Measurements from ENCODE around the gene KHDRBS1. TPM values are rescaled to one million over a fixed set of nuclear protein-coding genes. Genes with fewer than 3 reads are reported as not detected.
"Not testable (repeated sequence)": the region's sequence is repeated elsewhere in the genome, so short reads cannot be mapped to it uniquely, and the experiment has no call there.

The KHDRBS1 gene
- total RNA-seq, 1 experiment from 2014 or later = 200 TPM

DNA sequence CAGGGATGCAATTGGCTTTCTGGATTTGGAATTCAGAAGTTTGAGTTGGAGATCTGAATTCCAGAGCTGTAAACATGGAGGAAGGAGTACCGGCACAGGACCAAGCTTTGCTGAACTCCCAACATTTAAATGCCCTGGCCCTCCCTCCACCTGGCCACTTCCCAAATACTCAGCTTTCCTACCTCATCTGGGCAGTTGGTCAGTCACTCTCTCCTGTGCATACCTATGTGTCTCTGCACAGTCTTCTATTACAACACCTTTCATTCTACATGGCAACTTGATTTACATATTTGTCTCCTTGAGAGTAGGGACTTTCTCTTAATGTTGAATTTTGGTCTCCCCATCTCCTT is 6.1 kb upstream of the KHDRBS1 start:
- DNase-seq (ENCODE audit: low spot score) = no peak
- in situ Hi-C loops (cut with HindIII; ENCODE audit: low sequenced_read_pairs) = no loop called here

DNA sequence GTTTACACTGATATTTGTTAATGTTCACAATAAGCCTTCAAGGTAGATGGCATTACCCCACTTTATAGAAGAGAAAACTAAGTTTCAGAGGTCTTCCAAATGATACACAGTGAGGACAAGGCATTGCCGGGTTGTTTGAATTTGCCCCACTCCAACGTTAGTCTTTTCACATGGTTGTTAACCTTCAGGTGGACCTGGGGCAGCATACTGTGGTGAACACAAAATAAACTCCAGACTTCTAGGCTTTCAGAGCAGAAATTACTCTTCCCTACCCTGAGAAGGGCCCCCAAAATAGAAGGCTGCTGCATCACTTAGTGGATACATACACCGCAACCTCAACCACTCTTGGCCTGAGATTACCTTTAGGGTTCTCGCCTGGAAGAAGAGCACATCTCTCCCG is 3.4 kb upstream of the KHDRBS1 start:
- DNase-seq (ENCODE audit: low spot score) = no peak
- in situ Hi-C loops (cut with HindIII; ENCODE audit: low sequenced_read_pairs) = no loop called here

DNA sequence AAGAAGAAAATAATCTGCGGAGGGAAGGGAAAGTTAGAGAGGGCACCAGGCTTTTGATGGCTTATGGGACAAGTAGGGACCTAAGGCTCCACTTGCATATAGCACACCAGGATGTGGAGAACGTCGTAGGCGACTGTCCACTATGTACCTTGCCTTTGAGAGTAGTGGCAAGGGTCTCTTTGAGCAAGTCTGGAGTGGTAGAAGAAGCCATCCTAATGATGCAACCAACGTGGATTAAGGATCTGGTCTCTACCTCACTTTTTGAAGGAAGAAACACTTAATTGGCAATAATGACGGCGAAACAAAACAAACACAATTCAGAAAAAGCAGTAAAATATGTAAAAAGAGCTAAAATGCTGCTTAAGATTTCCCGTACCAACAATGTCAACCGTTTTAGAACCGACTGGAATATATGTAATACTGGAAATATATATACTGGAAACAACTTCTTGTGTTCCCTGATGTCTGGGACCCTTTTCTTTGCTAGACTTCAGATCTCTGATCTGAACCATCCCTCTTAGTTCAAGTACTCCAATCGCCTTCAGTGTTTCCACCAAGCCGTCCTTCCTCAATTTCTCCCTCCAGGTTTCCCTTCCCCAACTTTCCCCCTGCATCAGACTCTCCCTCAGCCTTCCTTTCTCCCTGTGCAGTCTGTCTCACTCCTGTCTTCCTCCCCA is 821 bp upstream of the KHDRBS1 start:
- DNase-seq (ENCODE audit: low spot score) = no peak
- in situ Hi-C loops (cut with HindIII; ENCODE audit: low sequenced_read_pairs) = no loop called here

DNA sequence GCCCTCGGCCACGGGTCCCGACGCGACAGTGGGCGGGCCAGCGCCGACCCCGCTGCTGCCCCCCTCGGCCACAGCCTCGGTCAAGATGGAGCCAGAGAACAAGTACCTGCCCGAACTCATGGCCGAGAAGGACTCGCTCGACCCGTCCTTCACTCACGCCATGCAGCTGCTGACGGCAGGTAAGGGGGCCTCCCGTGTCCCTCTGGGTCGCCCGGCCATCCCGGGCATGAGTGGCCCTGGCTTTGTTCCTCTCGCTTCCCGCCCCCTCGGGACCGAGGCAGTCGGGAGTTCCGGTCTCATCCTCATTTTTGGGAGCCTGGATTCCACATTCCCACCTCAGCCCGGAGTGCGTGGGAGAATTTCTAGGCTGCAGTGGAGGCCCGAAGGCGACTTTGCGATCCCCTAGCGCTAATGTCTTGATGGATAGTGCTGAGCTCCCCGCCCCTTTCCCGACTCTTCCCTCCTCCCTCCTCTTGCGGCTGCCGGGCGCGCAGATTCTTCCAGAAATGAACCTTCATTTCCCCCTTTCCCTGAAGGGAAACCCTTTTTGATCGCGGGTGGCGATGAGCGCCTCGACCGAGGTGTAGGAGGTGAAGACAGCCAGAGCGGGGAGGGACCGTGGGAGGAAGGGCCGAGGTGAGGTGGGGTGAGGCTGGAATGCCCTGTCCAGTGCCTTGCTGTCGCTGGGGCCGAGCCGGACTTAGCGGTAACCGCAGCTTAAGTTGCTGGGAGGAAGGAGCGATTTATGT is 705 bp downstream of the KHDRBS1 start:
- in situ Hi-C loops (cut with HindIII; ENCODE audit: low sequenced_read_pairs) = no loop called here
- DNase-seq (ENCODE audit: low spot score) = peak; percentile 50

DNA sequence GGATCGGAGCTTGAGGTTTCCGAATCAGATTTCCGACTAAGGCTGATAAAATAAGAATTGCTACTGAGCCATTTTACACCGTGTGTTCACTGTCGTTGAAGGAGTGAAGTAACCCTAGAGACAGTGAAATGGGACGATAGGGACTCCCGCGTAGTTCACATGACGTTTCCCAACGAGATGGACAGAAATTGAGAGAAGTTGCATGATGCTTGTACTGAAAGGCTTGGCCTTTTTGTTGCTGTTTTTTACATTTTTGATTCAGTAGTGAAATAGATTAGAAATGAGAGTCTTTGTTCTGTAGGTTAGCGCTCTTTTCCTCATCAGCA is 1.2 kb downstream of the KHDRBS1 start:
- no peak for DNase-seq (ENCODE audit: low spot score)
- in situ Hi-C loops (cut with HindIII; ENCODE audit: low sequenced_read_pairs) = no loop called here

DNA sequence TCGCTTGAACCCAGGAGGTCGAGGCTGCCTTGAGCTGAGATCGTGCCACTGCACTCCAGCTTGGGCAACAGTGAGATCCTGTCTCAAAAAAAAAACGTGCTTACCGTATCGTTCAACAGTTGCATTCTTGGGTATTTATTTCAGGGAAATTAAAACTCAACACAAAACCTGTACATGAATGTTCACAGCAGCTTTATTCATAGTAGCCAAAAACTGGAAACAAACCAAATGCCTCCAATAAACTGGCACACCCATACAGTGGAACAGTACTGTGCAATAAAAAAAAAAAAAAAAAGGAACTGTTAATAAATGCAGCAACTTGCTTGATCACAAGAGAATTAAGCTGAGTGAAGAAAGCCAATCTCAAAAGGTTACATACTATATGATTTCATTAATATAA is 6.7 kb downstream of the KHDRBS1 start:
- DNase-seq (ENCODE audit: low spot score) = peak; percentile 24
- in situ Hi-C loops (cut with HindIII; ENCODE audit: low sequenced_read_pairs) = no loop called here

DNA sequence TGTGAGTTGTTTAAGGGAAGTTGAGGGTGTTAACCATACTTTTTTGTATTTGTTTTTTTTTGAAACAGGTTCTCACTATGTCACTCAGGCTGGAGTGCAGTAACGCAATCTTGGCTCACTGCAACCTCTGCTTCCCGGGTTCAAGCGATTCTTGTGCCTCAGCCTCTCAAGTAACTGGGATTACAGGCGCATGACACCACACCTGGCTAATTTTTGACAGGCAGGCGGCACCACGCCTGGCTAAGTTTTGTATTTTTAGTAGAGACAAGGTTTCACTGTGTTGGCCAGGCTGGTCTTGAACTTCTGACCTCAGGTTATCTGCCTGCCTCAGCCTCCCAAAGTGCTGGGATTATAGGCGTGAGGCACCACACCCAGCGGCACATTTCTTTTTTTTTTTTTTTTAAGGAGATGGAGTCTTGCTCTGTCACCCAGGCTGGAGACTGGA is 7.9 kb downstream of the KHDRBS1 start:
- in situ Hi-C loops (cut with HindIII; ENCODE audit: low sequenced_read_pairs) = not testable (repeated sequence)

DNA sequence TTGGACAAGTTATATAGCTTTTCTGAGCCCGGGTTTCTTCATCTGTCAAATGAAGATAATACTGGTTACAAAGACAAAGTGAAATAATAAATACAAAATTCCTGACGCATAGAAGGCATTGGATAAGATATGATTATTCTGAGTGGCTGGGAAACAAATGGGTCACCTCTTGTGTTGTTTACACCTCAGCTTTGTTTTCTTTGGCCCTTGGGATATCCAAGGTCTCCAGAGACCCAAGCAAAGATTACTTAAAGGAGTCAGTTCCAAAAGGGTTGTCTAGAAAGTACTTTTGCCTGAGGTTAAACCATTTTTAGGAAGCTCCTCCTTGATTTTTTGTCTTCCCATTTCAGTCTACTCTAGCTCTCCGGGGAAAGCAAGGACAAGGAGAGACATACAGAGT is 9.7 kb downstream of the KHDRBS1 start:
- in situ Hi-C loops (cut with HindIII; ENCODE audit: low sequenced_read_pairs) = no loop called here
- no peak for DNase-seq (ENCODE audit: low spot score)

More for the DNA sequence above, 7.9 kb downstream of the KHDRBS1 start:
- DNase-seq (ENCODE audit: low spot score) = not testable (repeated sequence)

DNA sequence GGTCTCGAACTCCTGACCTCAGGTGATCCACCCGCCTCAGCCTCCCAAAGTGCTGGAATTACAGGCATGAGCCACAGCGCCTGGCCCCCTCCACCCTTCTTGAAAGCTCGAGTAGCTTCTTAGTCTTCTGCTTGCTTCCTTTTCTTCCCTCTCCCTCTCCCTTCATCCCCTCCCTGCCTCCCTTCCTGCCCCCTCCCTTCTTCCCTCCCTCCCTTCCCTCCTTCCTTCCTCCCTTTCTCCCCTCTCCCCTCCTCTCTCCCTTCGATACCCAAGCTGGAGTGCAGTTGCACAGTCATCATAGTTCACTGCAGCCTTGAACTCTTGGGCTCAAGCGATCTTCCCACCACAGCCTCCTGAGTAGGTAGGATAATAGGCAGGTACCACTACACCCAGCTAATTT is 11.8 kb downstream of the KHDRBS1 start:
- in situ Hi-C loops (cut with HindIII; ENCODE audit: low sequenced_read_pairs) = no loop called here
- DNase-seq (ENCODE audit: low spot score) = no peak

DNA sequence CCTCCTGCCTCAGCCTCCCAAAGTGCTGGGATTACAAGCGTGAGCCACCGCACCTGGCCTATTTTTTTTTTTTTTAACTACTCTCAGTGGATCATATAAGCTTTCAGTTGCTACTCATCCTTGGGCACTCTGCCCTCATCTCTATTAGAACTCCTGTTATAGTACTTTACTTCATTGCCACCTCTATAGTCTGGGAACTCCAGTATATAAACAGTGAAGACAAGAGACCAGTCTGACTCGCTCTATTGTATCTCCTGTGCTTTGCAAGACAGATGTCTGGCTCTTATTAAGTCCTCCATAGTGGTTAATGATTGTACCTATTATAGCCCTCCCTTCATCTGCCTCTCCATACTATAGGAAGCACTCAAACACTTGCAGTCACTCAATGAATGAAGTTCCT is 15.1 kb downstream of the KHDRBS1 start:
- in situ Hi-C loops (cut with HindIII; ENCODE audit: low sequenced_read_pairs) = no loop called here
- no peak for DNase-seq (ENCODE audit: low spot score)

DNA sequence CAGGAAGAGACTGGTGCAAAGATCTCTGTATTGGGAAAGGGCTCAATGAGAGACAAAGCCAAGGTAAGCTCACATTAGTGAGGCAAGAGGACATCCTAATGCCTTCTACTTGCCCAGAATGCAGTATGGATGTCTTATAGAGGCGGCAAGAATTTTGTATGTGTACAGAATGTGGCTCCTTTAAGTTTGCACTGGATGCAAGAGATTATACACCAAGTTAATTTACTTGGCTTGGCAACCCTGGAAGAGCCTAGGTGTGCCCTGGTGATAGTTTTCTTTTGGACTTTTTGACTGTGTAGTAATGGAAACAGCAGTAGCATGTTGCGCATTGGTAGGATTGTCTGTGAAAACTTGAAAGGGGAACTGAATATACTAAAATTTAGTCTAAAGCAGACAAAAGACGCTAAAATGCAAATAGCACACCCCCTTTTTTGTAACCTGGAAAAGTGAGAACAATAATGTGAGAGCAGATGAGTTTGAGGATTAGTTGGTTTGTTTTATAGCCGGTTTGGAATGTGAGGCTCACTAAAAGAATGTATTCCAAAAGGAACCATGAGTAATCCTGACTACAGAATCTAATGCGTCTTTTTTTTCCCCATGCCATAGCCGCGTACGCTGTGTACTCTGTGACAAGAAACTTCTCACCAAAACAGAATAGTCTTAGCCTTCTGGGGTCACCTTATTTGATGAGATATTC is 18.1 kb downstream of the KHDRBS1 start:
- DNase-seq (ENCODE audit: low spot score) = no peak
- in situ Hi-C loops (cut with HindIII; ENCODE audit: low sequenced_read_pairs) = no loop called here

DNA sequence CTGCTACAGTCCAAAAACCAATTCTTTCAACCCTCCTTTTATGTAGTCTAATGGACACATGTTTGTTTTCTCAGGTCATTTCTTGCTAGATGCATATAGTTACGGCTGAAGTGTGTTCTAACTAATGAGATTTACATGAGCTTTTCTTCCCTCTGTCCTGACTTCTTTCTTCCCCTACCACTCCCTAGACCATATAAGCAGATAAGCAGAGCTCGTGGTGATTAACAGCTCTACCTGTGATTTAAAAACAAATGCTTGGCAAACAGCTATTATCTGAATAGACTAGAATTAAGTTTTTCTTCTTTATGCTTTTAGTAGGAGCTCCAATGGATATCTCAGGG is 18.6 kb downstream of the KHDRBS1 start:
- in situ Hi-C loops (cut with HindIII; ENCODE audit: low sequenced_read_pairs) = no loop called here
- DNase-seq (ENCODE audit: low spot score) = no peak

DNA sequence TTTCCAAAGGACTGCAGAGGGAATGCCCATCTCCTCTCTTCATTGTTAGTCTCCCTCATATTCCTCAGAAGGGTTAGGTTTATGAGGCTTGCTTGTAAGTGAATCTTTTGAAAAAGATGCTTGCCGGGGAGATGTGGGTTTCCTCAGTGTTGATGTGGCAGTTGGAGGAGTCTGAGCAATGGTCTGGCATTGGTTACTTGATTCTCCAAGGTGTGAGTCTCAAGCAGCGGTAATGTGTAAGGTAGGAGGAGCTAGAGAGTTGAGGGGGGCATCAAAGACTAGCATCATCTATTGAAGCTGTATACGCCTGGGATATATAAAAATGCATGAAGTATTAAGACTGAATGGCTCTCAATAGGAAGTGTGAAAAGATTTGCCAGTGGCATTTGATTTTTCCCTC is 21.5 kb downstream of the KHDRBS1 start:
- in situ Hi-C loops (cut with HindIII; ENCODE audit: low sequenced_read_pairs) = no loop called here
- no peak for DNase-seq (ENCODE audit: low spot score)

DNA sequence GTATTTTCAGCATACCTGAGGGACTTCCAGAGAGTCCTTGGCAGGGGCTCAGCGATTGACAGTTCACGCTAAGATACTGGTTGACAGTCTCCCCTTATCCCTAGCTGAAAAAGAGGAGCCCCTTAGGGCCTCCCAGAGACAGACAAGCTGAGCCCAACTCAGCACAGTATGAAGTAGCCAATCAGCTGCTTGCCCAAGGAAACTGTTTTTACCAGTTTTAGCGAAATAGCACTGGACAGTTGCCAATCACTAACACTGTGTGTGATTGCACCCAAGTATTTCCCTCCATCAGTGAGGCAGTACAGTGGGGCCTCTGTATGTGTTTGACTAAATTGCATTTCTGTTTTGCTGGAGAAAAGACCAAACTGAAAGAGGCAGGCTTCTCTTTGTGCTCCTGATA is 27.0 kb downstream of the KHDRBS1 start:
- in situ Hi-C loops (cut with HindIII; ENCODE audit: low sequenced_read_pairs) = no loop called here
- DNase-seq (ENCODE audit: low spot score) = no peak

DNA sequence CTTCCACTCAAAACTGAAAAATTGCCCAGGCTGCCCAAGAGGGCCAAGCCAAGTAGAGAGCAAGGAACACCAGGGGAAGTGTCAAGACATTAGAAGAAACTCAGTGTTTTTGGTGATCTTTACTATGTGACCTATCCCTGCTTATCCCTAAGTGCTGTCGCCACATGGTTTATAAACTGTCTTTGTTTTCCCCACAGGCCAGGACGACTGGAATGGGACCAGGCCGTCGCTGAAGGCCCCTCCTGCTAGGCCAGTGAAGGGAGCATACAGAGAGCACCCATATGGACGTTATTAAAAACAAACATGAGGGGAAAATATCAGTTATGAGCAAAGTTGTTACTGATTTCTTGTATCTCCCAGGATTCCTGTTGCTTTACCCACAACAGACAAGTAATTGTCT is 28.7 kb downstream of the KHDRBS1 start:
- DNase-seq (ENCODE audit: low spot score) = no peak
- in situ Hi-C loops (cut with HindIII; ENCODE audit: low sequenced_read_pairs) = no loop called here

DNA sequence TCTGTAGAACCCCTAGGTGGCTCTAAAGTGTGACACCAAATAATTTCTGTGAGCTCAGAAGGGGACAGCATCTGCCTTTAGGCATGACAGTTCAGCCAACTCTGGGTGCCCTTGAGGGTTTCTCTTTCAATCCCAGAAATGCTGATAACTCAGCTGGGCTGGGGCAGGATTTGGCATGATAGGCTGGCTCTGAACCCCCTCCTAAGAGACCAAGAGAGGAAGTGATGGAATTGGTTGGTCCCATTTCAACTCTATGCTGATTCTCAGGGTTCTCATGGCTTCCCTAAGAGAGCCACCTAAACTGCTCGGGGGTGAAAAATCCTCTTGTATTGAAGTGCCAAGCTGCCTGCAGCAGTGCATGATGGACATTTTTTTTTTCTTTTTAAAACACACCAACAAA is 30.6 kb downstream of the KHDRBS1 start:
- no peak for DNase-seq (ENCODE audit: low spot score)
- in situ Hi-C loops (cut with HindIII; ENCODE audit: low sequenced_read_pairs) = no loop called here

DNA sequence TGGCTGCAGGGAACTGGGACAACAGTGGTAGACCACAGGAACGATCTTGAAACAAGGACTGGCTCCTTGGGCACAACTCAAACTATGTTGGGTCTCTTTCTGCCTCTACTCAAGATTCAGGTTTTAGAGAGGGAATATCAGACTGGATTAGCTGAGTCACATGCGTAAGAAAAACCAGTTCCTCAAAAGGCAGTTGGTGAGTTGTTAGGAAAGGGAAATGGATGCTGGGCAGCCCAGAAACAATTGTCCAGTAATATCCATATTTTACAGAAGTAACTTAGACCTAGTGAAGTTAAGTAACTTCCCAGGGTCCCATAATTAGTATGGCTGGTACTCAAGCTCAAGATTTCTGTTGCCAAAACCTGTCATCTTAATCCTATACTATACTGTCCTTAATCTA is 32.1 kb downstream of the KHDRBS1 start:
- DNase-seq (ENCODE audit: low spot score) = no peak
- in situ Hi-C loops (cut with HindIII; ENCODE audit: low sequenced_read_pairs) = no loop called here

DNA sequence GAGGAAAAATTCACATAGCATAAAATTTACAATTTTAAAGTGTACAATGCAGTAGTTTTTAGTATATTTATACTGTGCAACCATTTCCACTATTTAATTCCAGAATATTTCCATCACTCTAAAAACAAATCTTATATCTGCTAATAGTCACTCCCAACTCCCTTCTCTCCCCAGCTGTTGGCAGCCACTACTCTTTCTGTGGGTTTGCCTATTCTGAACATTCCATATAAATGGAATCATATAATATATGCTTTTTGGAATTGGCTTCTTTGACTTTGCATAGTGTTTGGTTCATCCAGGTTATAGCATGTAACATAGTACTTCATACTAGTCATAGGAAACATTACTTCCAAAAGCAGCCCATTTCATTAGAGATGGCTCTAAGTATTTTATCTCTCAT is 34.0 kb downstream of the KHDRBS1 start:
- in situ Hi-C loops (cut with HindIII; ENCODE audit: low sequenced_read_pairs) = no loop called here
- DNase-seq (ENCODE audit: low spot score) = no peak

DNA sequence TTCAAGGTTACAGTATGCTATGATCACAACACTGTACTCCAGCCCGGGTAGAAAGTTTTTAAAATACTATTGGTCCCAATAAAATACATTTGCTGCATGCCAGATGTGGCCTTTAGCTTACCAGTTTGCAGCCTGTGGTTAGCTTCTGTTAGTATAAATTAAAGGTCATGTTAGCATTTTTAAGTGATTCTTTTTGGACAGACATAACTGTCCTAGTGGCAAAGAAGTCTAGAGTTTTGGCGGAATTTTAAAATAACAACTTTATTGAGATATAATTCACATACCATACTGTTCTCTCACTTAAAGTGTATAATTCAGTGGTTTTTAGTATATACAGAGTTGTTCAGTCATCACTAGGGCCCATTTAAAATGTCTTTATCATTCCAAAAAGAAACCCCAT is 34.8 kb downstream of the KHDRBS1 start:
- in situ Hi-C loops (cut with HindIII; ENCODE audit: low sequenced_read_pairs) = no loop called here

DNA sequence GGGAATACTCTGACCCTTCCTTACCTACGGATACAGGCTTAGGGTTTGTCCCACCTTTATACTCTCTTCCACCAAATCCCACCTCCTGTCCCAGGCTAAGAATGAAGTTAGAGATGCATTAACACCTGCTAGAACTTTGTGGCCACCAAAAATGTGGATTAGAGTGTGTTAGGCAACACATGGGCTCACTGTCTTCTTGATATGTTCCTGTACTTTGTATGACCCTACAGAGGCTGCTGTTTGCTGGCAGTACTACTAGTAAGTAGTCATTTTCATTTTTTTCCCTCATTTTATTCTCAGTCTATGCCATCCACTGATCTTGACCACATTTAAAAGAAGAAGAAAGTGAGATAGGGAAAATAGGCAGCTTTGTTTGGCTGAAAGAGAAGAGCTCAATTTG is 38.0 kb downstream of the KHDRBS1 start:
- DNase-seq (ENCODE audit: low spot score) = no peak

More for the DNA sequence above, 34.8 kb downstream of the KHDRBS1 start:
- DNase-seq (ENCODE audit: low spot score) = no peak

DNA sequence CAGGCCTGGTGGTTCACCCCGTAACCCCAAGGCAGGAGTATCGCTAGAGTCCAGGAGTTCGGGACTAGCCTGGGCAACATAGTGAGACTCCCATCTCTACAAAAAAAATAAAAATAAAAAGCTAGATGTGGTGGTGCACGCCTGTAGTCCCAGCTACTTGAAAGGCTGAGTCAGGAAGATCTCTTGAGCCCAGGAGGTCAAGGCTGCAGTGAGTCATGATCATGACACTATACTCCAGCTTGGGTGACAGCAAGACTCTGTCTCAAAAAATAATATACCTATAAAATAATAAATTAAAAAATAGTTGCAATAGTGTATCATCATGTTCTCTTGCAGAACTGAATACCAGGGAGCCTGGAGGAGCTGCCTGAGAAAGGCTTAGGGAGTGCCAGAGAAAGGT is 39.2 kb downstream of the KHDRBS1 start:
- DNase-seq (ENCODE audit: low spot score) = no peak
- in situ Hi-C loops (cut with HindIII; ENCODE audit: low sequenced_read_pairs) = no loop called here

More for the DNA sequence above, 38.0 kb downstream of the KHDRBS1 start:
- in situ Hi-C loops (cut with HindIII; ENCODE audit: low sequenced_read_pairs) = no loop called here

Measured in G401 (cell line).